KOPT-K1 (cell line): ENCODE results near the gene OR1F1.
"Not testable (repeated sequence)": the region's sequence is repeated elsewhere in the genome, so short reads cannot be mapped to it uniquely, and the experiment has no call there.

ENCODE experiments used
- H3K27ac ChIP-seq: fragments of 200-600 bp; sonication (generic); 2 replicates; pipeline ENCODE4 v1.5.1; 2016; ENCODE audit warnings: antibody characterized with exemption, mild to moderate bottlenecking, low read depth, low read length; ENCODE audit not compliant: poor library complexity, severe bottlenecking
- H3K36me3 ChIP-seq: fragments of 200-600 bp; sonication (generic); 2 replicates; pipeline ENCODE4 v1.5.1; 2017; ENCODE audit warnings: antibody characterized with exemption, mild to moderate bottlenecking, low read length, moderate library complexity; ENCODE audit not compliant: insufficient read depth
- H3K9me3 ChIP-seq: fragments of 200-600 bp; sonication (generic); 2 replicates; pipeline ENCODE4 v1.5.1; 2017; ENCODE audit warnings: antibody characterized with exemption, low read length, mild to moderate bottlenecking; ENCODE audit not compliant: insufficient read depth, poor library complexity, severe bottlenecking

OR1F1 gene

DNA sequence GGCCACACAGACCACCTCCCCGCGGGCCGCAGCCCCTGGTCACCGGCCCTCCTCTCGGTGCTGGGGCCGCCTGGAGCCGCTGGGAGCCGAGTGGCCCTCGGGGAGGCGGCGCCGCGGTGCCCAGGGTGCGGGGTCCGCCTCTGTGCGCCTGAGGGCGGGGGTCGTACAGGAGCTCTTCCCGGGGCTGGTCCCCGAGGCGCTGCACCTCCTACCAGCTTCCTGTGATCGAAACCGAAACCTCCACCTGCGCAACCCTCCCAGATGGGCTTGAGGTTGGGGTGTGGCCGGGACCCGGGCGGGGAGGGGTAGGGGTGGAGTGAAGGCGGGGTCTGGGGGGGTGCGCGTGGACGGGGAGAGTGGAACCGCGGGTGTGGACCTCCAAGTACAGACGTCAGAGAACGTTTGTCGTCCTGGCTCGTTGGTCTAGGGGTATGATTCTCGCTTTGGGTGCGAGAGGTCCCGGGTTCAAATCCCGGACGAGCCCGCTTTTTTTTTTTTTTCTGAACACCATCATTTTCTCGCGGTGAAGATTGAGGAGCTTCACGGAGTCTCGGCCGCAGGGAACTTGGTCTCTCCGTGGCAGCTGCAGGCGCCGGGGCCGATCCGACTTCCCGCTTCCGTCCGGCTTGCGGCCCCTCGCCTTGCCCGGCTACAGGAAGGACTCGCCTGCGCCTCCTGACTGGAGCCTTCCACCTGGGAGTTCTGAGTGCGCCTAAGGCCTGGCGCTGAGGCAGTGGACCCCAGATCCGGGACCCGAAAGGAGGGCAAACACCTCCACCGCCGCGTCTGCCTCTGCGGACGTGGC is 29.3 kb upstream of the OR1F1 start:
- Histone ChIP-seq H3K9me3 (no peaks in the 10 kb centered on the region), H3K36me3 (no peaks in the 10 kb centered on the region), H3K27ac (peak overlapping the region; percentile 84)

GRCh38 chr16:3161235-3162018 is 26.6 kb upstream of the OR1F1 start:
- Histone ChIP-seq H3K9me3 (no peaks in the 10 kb centered on the region), H3K27ac (no peak overlapping the region), H3K36me3 (no peaks in the 10 kb centered on the region)

DNA sequence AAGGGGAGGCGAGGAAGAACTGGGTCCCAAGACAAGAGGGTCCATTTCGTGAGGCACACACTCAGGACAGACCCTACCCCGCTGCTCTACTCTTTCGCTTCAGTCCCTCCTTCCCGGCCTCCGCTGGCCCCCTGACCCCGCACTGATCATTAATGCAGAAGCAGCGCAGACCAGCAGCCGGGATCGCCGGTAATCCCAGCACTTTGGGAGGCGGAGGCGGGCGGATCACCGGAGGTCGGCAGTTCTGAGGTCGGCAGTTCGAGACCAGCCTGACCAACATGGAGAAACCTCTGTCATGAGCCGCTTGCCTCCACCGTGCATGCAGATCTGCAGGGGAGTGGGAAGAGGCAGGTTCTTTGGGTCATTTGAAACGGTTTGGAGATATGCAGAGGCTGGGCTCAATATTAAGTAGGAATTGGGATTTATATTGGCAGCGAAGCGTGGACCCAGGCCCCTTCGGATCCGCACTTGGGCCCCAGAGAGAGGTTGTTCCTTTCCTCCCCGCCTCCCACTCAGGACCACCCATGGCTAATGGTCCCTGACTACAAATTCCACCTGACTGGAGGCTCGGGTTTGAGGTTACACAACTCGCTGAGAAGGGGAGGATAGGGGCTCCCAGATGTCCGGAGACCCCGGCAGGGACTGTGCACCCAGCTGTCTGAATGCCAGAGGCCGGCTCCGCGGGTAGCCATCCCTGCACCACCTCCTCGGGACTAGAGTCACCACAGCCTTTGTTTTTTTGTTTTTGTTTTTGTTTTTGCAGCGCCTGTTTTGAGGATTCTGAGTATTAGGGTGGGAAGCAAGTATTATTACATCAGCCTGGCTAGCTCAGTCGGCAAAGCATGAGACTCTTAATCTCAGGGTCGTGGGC is 23.6 kb upstream of the OR1F1 start:
- no peaks in the 10 kb centered on the region for H3K36me3 ChIP-seq
- H3K27ac ChIP-seq, result no peak overlapping the region
- H3K9me3 ChIP-seq, result no peaks in the 10 kb centered on the region

GRCh38 chr16:3165111-3165822 is 22.7 kb upstream of the OR1F1 start:
- Histone ChIP-seq H3K27ac (peak overlapping the region; percentile 38), H3K9me3 (no peaks in the 10 kb centered on the region), H3K36me3 (no peaks in the 10 kb centered on the region)

DNA sequence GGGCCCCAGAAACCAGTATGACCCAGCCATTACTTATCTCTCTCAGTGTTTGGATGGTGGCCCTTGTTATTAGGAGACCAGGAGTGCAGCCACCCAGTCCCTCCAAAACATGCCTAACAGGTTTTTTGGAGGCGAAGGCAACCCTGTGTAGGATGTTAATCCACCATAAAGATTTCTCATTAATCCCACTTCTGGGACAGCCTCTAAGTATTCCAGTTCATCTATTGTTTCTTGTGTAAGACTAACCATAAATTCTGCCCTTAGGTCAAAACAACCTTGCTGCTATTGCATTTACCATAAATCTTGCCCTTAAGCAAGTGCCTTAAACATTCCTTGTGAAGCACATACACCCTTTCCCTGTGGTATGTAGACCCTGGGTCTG is 21.5 kb upstream of the OR1F1 start:
- no peaks in the 10 kb centered on the region for H3K36me3 ChIP-seq
- no peak overlapping the region for H3K27ac ChIP-seq
- no peaks in the 10 kb centered on the region for H3K9me3 ChIP-seq

DNA sequence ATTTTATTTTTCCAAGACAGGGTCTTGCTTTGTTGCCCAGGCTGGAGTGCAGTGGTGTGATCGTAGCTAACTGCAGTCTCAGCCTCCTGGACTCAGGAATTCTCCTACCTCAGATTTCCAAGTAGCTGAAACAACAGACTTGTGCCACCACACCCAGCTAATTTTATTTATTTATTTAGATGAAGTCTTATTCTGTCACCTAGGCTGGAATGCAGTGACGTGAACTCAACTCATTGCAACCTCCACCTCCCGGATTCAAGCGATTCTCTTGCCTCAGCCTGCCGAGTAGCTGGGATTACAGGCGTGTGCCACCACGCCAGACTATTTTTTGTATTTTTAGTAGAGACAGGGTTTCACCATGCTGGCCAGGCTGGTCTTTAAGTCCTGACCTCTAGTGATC is 19.3 kb upstream of the OR1F1 start:
- not testable (repeated sequence) for H3K27ac ChIP-seq, H3K9me3 ChIP-seq, H3K36me3 ChIP-seq

- Histone ChIP-seq H3K36me3 (no peaks in the 10 kb centered on the region), H3K9me3 (no peaks in the 10 kb centered on the region), H3K27ac (no peak overlapping the region)
Measured at GRCh38 chr16:3170440-3171180, 17.4 kb upstream of the OR1F1 start.

- H3K36me3 ChIP-seq, result no peaks in the 10 kb centered on the region
- no peak overlapping the region for H3K27ac ChIP-seq
- no peaks in the 10 kb centered on the region for H3K9me3 ChIP-seq
Measured at GRCh38 chr16:3171181-3171854, 16.7 kb upstream of the OR1F1 start.

GRCh38 chr16:3171855-3172593 is 16.0 kb upstream of the OR1F1 start:
- no peaks in the 10 kb centered on the region for H3K9me3 ChIP-seq
- H3K27ac ChIP-seq, result no peak overlapping the region
- H3K36me3 ChIP-seq, result no peaks in the 10 kb centered on the region

- Histone ChIP-seq H3K9me3 (no peaks in the 10 kb centered on the region), H3K27ac (no peak overlapping the region), H3K36me3 (no peaks in the 10 kb centered on the region)
Measured at GRCh38 chr16:3173892-3174617, 13.9 kb upstream of the OR1F1 start.

DNA sequence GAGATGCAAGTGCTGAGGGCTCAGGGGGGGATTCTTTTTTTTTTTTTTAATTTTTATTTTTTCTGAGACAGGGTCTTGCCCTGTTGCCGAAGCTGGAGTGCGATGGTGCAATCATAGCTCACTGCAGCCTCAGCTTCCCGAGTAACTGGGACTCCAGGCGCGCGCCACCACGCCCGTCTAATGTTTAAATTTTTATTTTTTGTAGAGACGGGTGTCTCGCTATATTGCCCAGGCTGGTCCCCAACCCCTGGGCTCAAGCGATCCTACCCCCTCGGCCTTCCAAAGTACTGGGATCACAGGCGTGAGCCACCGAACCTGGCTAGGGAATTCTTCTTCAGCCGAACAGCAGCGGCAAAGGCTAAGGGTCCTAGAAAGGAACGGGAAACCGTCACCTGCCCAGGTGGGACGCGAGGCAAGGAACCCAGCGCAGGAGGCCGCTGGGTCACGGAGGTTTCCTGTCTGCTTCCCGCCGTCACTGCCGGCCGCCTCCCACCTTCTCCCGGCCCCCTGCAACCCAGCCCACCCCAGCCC is 13.3 kb upstream of the OR1F1 start:
- H3K27ac ChIP-seq, result no peak overlapping the region

GRCh38 chr16:3175157-3176093 is 12.6 kb upstream of the OR1F1 start:
- Histone ChIP-seq H3K36me3 (no peaks in the 10 kb centered on the region), H3K27ac (no peak overlapping the region), H3K9me3 (no peaks in the 10 kb centered on the region)

More for the DNA sequence above, 13.3 kb upstream of the OR1F1 start:
- no peaks in the 10 kb centered on the region for H3K36me3 ChIP-seq
- H3K9me3 ChIP-seq, result no peaks in the 10 kb centered on the region
